SK-N-MC (cell line): ENCODE results near the gene FARSA.

Source experiments
- EZH2 ChIP-seq: fragments of 200-600 bp; sonication (generic); IDR thresholded peaks from one replicate; pipeline ENCODE4 v1.6.1; 2017; ENCODE audit warnings: antibody characterized with exemption
- POLR2AphosphoS5 ChIP-seq: IDR thresholded peaks from 2 replicates; pipeline ENCODE4 v1.6.1; 2012; ENCODE audit warnings: mild to moderate bottlenecking, low read depth, low read length, borderline replicate concordance

DNA sequence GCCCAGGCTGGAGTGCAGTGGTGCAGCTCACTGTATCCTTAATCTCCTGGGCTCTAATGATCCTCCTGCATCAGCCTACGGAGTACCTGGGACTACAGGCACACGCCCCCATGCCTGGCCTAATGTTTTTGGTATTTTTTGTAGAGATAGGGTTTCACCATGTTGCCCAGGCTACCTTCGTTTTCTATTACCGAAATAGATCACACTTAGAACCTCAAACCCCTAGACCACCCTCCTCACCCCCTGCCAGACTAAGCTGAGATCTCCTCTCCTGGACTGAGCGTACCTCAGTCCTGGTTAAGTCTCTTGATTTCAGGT lies 46.9 kb downstream of the FARSA start:
- TF ChIP-seq EZH2, result no peak
- no peak for TF ChIP-seq POLR2AphosphoS5
